Measurements from ENCODE around the gene UMODL1. TPM values are rescaled to one million over a fixed set of nuclear protein-coding genes. Genes with fewer than 3 reads are reported as not detected.

UMODL1 gene
- total and polyA plus RNA-seq, 2 experiments from 2014 or later: not detected

DNA sequence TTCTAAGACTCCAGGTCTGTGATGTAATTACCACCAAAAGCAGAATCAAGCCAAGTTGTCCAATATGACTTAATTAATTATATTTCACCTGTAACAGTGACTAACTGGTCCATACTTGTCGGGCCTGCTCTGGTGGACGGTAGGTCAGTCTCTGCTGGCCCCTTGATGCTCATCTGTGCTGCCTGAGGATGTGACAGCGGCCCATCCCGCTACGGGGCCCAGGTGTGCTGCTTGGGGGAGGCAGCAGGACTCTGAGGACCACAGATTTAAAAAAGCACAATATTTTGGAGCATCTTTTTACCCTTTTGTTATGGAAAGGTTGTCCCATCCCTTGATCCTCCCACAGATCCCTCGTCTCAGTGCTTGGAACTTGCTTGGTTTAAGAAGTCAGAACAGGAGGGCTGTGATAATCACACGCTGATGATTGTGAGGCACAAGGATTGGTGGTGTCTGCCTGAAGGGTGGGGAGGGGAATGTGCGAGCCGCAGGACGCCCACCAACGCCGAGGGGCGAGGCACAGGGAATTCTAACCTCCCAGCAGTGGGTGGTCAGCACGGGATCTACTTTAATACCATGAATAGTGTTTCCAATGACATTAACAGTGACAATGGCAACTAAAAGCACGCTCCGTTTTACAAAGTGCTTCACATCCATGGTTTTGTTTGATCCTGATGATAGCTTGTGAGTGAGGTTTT is 27.8 kb upstream of the UMODL1 start:
- H3K27ac ChIP-seq: no peak overlapping the region
- H3K4me3 ChIP-seq: no peak overlapping the region
- H3K9me3 ChIP-seq (ENCODE audit: low read depth): no peaks in the 10 kb centered on the region
- TF ChIP-seq, protein P1, sequence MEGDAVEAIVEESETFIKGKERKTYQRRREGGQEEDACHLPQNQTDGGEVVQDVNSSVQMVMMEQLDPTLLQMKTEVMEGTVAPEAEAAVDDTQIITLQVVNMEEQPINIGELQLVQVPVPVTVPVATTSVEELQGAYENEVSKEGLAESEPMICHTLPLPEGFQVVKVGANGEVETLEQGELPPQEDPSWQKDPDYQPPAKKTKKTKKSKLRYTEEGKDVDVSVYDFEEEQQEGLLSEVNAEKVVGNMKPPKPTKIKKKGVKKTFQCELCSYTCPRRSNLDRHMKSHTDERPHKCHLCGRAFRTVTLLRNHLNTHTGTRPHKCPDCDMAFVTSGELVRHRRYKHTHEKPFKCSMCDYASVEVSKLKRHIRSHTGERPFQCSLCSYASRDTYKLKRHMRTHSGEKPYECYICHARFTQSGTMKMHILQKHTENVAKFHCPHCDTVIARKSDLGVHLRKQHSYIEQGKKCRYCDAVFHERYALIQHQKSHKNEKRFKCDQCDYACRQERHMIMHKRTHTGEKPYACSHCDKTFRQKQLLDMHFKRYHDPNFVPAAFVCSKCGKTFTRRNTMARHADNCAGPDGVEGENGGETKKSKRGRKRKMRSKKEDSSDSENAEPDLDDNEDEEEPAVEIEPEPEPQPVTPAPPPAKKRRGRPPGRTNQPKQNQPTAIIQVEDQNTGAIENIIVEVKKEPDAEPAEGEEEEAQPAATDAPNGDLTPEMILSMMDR (IDR thresholded peaks at IDR 0.05; ENCODE audit: low read depth, low read length): no peak
- no peaks in the 10 kb centered on the region for H3K4me1 ChIP-seq (ENCODE audit: low read depth)
- DNase-seq (ENCODE audit: low read depth in 1 of 2, low spot score in 1 of 2): no peak
- H3K27me3 ChIP-seq: no peaks in the 10 kb centered on the region
- no peaks in the 10 kb centered on the region for H3K36me3 ChIP-seq

- H3K27me3 ChIP-seq: no peaks in the 10 kb centered on the region
- no peaks in the 10 kb centered on the region for H3K4me1 ChIP-seq (ENCODE audit: low read depth)
- DNase-seq (ENCODE audit: low read depth in 1 of 2, low spot score in 1 of 2): no peak
- no peak overlapping the region for H3K4me3 ChIP-seq
- H3K36me3 ChIP-seq: no peaks in the 10 kb centered on the region
- H3K27ac ChIP-seq: no peak overlapping the region
- TF ChIP-seq, protein P1 (IDR thresholded peaks at IDR 0.05; ENCODE audit: low read depth, low read length): no peak
- H3K9me3 ChIP-seq (ENCODE audit: low read depth): no peaks in the 10 kb centered on the region
Measured at GRCh38 chr21:42043961-42044360, 27.2 kb upstream of the UMODL1 start.

- Histone ChIP-seq H3K36me3 (no peaks in the 10 kb centered on the region), H3K4me1 (ENCODE audit: low read depth) (no peaks in the 10 kb centered on the region), H3K9me3 (ENCODE audit: low read depth) (no peaks in the 10 kb centered on the region), H3K4me3 (no peak overlapping the region), H3K27ac (no peak overlapping the region), H3K27me3 (no peaks in the 10 kb centered on the region)
- TF ChIP-seq, protein P1 (IDR thresholded peaks at IDR 0.05; ENCODE audit: low read depth, low read length): no peak
- no peak for DNase-seq (ENCODE audit: low read depth in 1 of 2, low spot score in 1 of 2)
Measured at GRCh38 chr21:42044871-42045495, 26.1 kb upstream of the UMODL1 start.

DNA sequence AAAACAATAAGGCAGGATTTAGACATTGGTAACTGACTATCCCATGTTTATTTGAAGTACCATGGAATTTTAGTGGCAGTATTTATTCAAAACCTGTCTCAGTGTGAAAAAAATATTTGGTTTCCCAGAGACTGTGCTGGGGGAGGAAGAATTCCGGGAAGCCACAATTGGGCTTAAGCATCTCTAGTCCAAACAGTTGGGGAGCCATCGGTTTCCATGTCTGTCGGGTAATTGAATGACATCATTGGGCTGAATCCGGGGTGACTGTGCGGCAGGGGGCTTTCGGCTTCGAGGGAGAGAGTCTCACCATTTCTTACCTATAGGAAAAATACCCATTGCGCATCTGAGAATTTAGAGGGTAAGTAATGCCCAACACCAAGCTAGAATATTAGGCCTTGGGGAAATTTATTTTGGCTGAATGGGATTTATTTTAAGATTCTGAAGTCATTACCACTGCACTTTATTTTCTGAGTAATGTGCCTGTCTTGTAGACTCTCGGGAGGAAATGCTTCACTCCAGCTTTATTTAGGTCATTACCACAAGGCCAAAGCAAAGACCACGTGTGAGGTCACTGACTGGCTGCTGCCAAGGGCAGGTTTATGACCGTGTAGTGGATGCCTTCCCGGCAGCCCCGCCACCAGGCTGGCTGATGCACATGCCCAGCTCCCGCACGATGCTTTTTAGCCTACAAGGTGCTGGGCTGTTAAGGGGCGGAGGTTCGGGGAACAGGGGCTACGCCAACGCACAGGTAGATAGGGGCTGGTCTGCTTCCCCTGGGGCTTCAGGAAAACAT is 23.1 kb upstream of the UMODL1 start:
- no peaks in the 10 kb centered on the region for H3K9me3 ChIP-seq (ENCODE audit: low read depth)
- no peaks in the 10 kb centered on the region for H3K4me1 ChIP-seq (ENCODE audit: low read depth)
- DNase-seq (ENCODE audit: low read depth in 1 of 2, low spot score in 1 of 2): peak in 1 of 2 donors; percentile 73
- no peaks in the 10 kb centered on the region for H3K36me3 ChIP-seq
- TF ChIP-seq, protein P1 (IDR thresholded peaks at IDR 0.05; ENCODE audit: low read depth, low read length): no peak
- no peak overlapping the region for H3K27ac ChIP-seq
- H3K27me3 ChIP-seq: no peaks in the 10 kb centered on the region
- H3K4me3 ChIP-seq: no peak overlapping the region

- H3K9me3 ChIP-seq (ENCODE audit: low read depth): no peaks in the 10 kb centered on the region
- no peaks in the 10 kb centered on the region for H3K4me1 ChIP-seq (ENCODE audit: low read depth)
- H3K27ac ChIP-seq: no peak overlapping the region
- no peak overlapping the region for H3K4me3 ChIP-seq
- no peak for DNase-seq (ENCODE audit: low read depth in 1 of 2, low spot score in 1 of 2)
- no peaks in the 10 kb centered on the region for H3K27me3 ChIP-seq
- H3K36me3 ChIP-seq: no peaks in the 10 kb centered on the region
- TF ChIP-seq, protein P1 (IDR thresholded peaks at IDR 0.05; ENCODE audit: low read depth, low read length): no peak
Measured at GRCh38 chr21:42048870-42049577, 22.1 kb upstream of the UMODL1 start.

Data from cardiac muscle cell (in vitro differentiated cells and primary cell).